Progenitor cell of endocrine pancreas (in vitro differentiated cells): Measurements from ENCODE around the gene ZFHX3. TPM values are rescaled to one million over a fixed set of nuclear protein-coding genes. Genes with fewer than 3 reads are reported as not detected.
"Not testable (repeated sequence)": the region's sequence is repeated elsewhere in the genome, so short reads cannot be mapped to it uniquely, and the experiment has no call there.

ENCODE experiments used
- DNase-seq: peaks from one replicate; pipeline ENCODE4 v3.0.0; 2021; ENCODE audit warnings: low spot score; ENCODE audit not compliant: unreplicated experiment
- H3K27ac Mint-ChIP-seq: 2 replicates; pipeline ENCODE4 v1.8.0; 2021; ENCODE audit warnings: mild to moderate bottlenecking, moderate library complexity, mixed read lengths
- H3K27me3 Mint-ChIP-seq: 2 replicates; pipeline ENCODE4 v1.8.0; 2021; ENCODE audit warnings: mixed read lengths
- H3K36me3 Mint-ChIP-seq: 2 replicates; pipeline ENCODE4 v1.8.0; 2022; ENCODE audit warnings: mixed read lengths; ENCODE audit not compliant: insufficient read depth
- H3K4me1 Mint-ChIP-seq: 2 replicates; pipeline ENCODE4 v1.8.0; 2021; ENCODE audit warnings: low read depth, mixed read lengths
- H3K4me3 Mint-ChIP-seq: 2 replicates; pipeline ENCODE4 v1.8.0; 2021; ENCODE audit warnings: low read depth, mild to moderate bottlenecking, moderate library complexity, mixed read lengths
- H3K9me3 Mint-ChIP-seq: 2 replicates; pipeline ENCODE4 v1.8.0; 2021; ENCODE audit warnings: low read depth, mixed read lengths
- CTCF ChIP-seq: fragments of 200-600 bp; sonication (generic); IDR thresholded peaks from one replicate; pipeline ENCODE4 v1.5.0; 2021; ENCODE audit warnings: antibody characterized with exemption, mild to moderate bottlenecking; ENCODE audit not compliant: unreplicated experiment
- total RNA-seq: library from RNA; stranded (reverse); gene quantifications from 2 replicates; pipeline ENCODE4 v1.2.1, GENCODE V29; 2021

ZFHX3 gene
- total RNA-seq, 1 donor from 2014 or later, result 54.0 TPM

DNA sequence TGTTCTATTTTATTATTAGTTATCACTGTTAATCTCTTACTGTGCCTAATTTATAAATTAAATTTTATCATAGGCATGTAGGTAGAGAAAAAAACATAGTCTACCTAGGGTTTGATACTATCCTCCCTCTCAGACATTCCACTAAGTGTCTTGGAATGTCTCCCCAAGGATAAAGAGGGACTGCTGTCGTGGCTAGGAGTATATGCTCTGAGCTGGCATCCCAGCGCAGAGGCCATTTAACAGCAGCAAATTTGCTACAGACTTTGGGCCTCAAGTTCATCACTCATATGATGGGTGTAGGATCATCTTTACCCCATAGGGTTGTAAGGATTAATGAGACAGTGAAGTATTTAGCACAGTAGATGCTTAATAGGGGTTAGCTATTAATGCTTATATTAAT is 56.7 kb downstream of the ZFHX3 start:
- peaks cover 76% of the 10 kb centered on the region for H3K4me1 Mint-ChIP-seq

GRCh38 chr16:72990571-72990970 is 57.4 kb downstream of the ZFHX3 start:
- Mint-ChIP-seq H3K9me3 (no peaks in the 10 kb centered on the region), H3K4me3 (no peak overlapping the region), H3K4me1 (peaks cover 81% of the 10 kb centered on the region), H3K36me3 (no peaks in the 10 kb centered on the region), H3K27ac (no peak overlapping the region), H3K27me3 (no peaks in the 10 kb centered on the region)
- TF ChIP-seq CTCF, result no peak
- DNase-seq, result no peak

More for the DNA sequence above, 56.7 kb downstream of the ZFHX3 start:
- Mint-ChIP-seq H3K27ac (no peak overlapping the region), H3K9me3 (no peaks in the 10 kb centered on the region), H3K4me3 (no peak overlapping the region), H3K27me3 (no peaks in the 10 kb centered on the region), H3K36me3 (no peaks in the 10 kb centered on the region)
- TF ChIP-seq CTCF, result no peak
- no peak for DNase-seq

DNA sequence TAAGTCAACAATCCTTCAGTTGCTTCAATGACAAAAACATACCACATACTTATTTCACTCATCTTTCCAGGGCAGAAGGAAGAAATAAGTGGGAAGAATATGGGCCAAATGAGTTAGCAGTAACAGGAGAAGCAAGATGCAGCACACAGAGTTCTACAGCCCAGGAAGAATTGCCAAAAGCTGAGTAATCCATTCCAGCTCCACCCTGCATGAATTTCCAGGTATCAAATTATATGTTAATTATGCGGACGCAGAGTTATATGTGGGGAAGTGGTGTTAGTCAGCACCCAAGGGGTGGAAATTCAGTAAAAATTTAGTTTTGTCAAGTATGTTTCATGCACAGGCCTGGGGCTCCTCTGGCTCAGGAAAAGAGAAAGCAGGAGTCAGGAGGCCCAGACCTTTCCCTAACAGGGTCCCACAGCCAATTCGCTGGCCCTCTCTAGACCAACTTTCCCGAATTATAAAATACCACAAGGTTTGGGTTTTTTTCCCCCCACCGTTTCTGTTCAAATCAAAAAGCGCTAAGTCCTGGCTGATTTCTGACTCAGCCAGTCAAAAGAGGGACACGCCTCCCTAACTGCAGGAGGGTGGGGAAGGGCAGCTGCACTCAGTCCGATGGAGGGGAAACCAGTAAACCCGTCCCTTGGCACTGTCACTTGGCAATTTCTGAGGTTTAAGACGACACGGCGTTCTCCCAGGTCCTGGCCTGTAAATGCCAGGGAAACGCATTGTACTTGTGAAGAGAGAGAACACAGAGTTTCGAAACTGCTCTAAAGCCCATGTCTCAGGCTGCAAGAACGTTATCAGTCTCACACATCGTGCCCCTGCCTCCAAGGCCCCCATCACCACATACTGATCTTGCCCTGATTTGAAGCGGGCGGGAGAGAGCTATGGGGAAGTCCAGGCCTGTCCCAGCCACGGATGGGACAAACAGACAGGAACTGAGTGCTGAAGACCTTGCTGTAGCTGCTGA is 58.1 kb downstream of the ZFHX3 start:
- no peak for DNase-seq
- H3K36me3 Mint-ChIP-seq, result no peaks in the 10 kb centered on the region
- peaks cover 82% of the 10 kb centered on the region for H3K4me1 Mint-ChIP-seq
- H3K9me3 Mint-ChIP-seq, result no peaks in the 10 kb centered on the region
- H3K27ac Mint-ChIP-seq, result no peak overlapping the region
- no peak overlapping the region for H3K4me3 Mint-ChIP-seq
- H3K27me3 Mint-ChIP-seq, result no peaks in the 10 kb centered on the region
- no peak for TF ChIP-seq CTCF

- peaks cover 78% of the 10 kb centered on the region for H3K4me1 Mint-ChIP-seq
- not testable (repeated sequence) for H3K27ac Mint-ChIP-seq, H3K4me3 Mint-ChIP-seq
Measured at GRCh38 chr16:72989203-72989578, 58.7 kb downstream of the ZFHX3 start.

GRCh38 chr16:72988569-72988968 is 59.4 kb downstream of the ZFHX3 start:
- no peaks in the 10 kb centered on the region for H3K27me3 Mint-ChIP-seq

More at GRCh38 chr16:72989203-72989578, 58.7 kb downstream of the ZFHX3 start:
- DNase-seq, H3K9me3 Mint-ChIP-seq, H3K27me3 Mint-ChIP-seq, H3K36me3 Mint-ChIP-seq: not testable (repeated sequence)

More at GRCh38 chr16:72988569-72988968, 59.4 kb downstream of the ZFHX3 start:
- H3K9me3 Mint-ChIP-seq, result no peaks in the 10 kb centered on the region
- no peaks in the 10 kb centered on the region for H3K36me3 Mint-ChIP-seq
- H3K4me1 Mint-ChIP-seq, result peaks cover 79% of the 10 kb centered on the region
- no peak for DNase-seq
- no peak for TF ChIP-seq CTCF
- no peak overlapping the region for H3K4me3 Mint-ChIP-seq
- no peak overlapping the region for H3K27ac Mint-ChIP-seq
